ENCODE data around the gene LIN28B. TPM values are rescaled to one million over a fixed set of nuclear protein-coding genes. Genes with fewer than 3 reads are reported as not detected.
"Not testable (repeated sequence)": the region's sequence is repeated elsewhere in the genome, so short reads cannot be mapped to it uniquely, and the experiment has no call there.

LIN28B gene
- total and polyA plus RNA-seq, 4 donors, result 0.12 to 0.14 TPM; not detected in 2

- Histone ChIP-seq H3K27me3 (ENCODE audit: control insufficient read depth in 3 of 3, insufficient read depth in 3 of 3, low read length in 2 of 3) (peaks cover under 1 to 91% (median 66%) of the 10 kb centered on the region in 3 donors), H3K4me3 (no peak overlapping the region), H3K9ac (ENCODE audit: insufficient read depth in 1 of 2, low read length in 2 of 2) (no peak overlapping the region), H3K27ac (ENCODE audit: low read depth in 1 of 2, low read length in 1 of 2) (no peak overlapping the region), H3K9me3 (ENCODE audit: control insufficient read depth in 4 of 4, insufficient read depth in 3 of 4, low read length in 3 of 4) (peaks cover 0 to 6% (median 0%) of the 10 kb centered on the region in 4 donors), H3K36me3 (ENCODE audit: control insufficient read depth in 4 of 4, insufficient read depth in 4 of 4, low read length in 4 of 4) (no peaks in the 10 kb centered on the region), H3K4me1 (ENCODE audit: control insufficient read depth in 5 of 5, insufficient read depth in 5 of 5, low read length in 5 of 5) (peaks cover 0 to 2% (median 0%) of the 10 kb centered on the region in 5 donors)
- TF ChIP-seq CTCF (IDR thresholded peaks at IDR 0.05; ENCODE audit: control extremely low read depth, extremely low read depth), result no peak
- 9 to 11% methylated on average over 33 of the region's 33 CpGs for WGBS, 2 donors
- ATAC-seq (ENCODE audit: insufficient read depth, low FRiP score) (no peak), DNase-seq (peak; percentile 11 to 24 (median 13))
Observed at GRCh38 chr6:104952911-104953399, 4.0 kb upstream of the LIN28B start.

GRCh38 chr6:104953400-104954189 is 3.3 kb upstream of the LIN28B start:
- not testable (repeated sequence) for ATAC-seq (ENCODE audit: insufficient read depth, low FRiP score); H3K4me1 ChIP-seq (ENCODE audit: control insufficient read depth in 5 of 5, insufficient read depth in 5 of 5, low read length in 5 of 5); H3K27ac ChIP-seq (ENCODE audit: low read depth in 1 of 2, low read length in 1 of 2); H3K4me3 ChIP-seq; H3K9me3 ChIP-seq (ENCODE audit: control insufficient read depth in 4 of 4, insufficient read depth in 3 of 4, low read length in 3 of 4); H3K36me3 ChIP-seq (ENCODE audit: control insufficient read depth in 4 of 4, insufficient read depth in 4 of 4, low read length in 4 of 4); H3K9ac ChIP-seq (ENCODE audit: insufficient read depth in 1 of 2, low read length in 2 of 2)
- WGBS, 2 donors, result 9% methylated on average over 22 of the region's 22 CpGs
- H3K27me3 ChIP-seq (ENCODE audit: control insufficient read depth in 3 of 3, insufficient read depth in 3 of 3, low read length in 2 of 3), result peaks cover 3 to 96% (median 73%) of the 10 kb centered on the region in 3 donors
- peak; percentile 6 to 26 (median 17) for DNase-seq

GRCh38 chr6:104954190-104954797 is 2.6 kb upstream of the LIN28B start:
- DNase-seq, result peak in 2 of 3 donors; percentile 3 to 9

More at GRCh38 chr6:104954190-104954797, 2.6 kb upstream of the LIN28B start:
- Histone ChIP-seq H3K36me3 (ENCODE audit: control insufficient read depth in 4 of 4, insufficient read depth in 4 of 4, low read length in 4 of 4) (no peaks in the 10 kb centered on the region), H3K9me3 (ENCODE audit: control insufficient read depth in 4 of 4, insufficient read depth in 3 of 4, low read length in 3 of 4) (peaks cover 0 to 6% (median 0%) of the 10 kb centered on the region in 4 donors), H3K9ac (ENCODE audit: insufficient read depth in 1 of 2, low read length in 2 of 2) (no peak overlapping the region), H3K27me3 (ENCODE audit: control insufficient read depth in 3 of 3, insufficient read depth in 3 of 3, low read length in 2 of 3) (peaks cover 3 to 95% (median 79%) of the 10 kb centered on the region in 3 donors), H3K27ac (ENCODE audit: low read depth in 1 of 2, low read length in 1 of 2) (no peak overlapping the region), H3K4me3 (no peak overlapping the region), H3K4me1 (ENCODE audit: control insufficient read depth in 5 of 5, insufficient read depth in 5 of 5, low read length in 5 of 5) (peaks cover 0 to 2% (median 0%) of the 10 kb centered on the region in 5 donors)
- WGBS, 2 donors, result 30 to 34% methylated on average over 4 of the region's 4 CpGs
- ATAC-seq (ENCODE audit: insufficient read depth, low FRiP score), result no peak
- no peak for TF ChIP-seq CTCF (IDR thresholded peaks at IDR 0.05; ENCODE audit: control extremely low read depth, extremely low read depth)

Data from lung (tissue), 12 donors.